Bone marrow (tissue), 2 donors: ENCODE measurements around the gene BCL11A.
A peak's percentile ranks its signal among the peaks of the same experiment; 100 is the strongest.

Source experiments
- DNase-seq, 2 donors: peaks; one replicate each; lab custom pipeline; 2025; lab: John Stamatoyannopoulos, UW

BCL11A gene

GRCh38 chr2:60546756-60547420 lies 6.6 kb downstream of the BCL11A start:
- DNase-seq = no peak

GRCh38 chr2:60544954-60545560 lies 8.4 kb downstream of the BCL11A start:
- DNase-seq = no peak

- no peak for DNase-seq
Measured at GRCh38 chr2:60544062-60544461, 9.4 kb downstream of the BCL11A start.

DNA sequence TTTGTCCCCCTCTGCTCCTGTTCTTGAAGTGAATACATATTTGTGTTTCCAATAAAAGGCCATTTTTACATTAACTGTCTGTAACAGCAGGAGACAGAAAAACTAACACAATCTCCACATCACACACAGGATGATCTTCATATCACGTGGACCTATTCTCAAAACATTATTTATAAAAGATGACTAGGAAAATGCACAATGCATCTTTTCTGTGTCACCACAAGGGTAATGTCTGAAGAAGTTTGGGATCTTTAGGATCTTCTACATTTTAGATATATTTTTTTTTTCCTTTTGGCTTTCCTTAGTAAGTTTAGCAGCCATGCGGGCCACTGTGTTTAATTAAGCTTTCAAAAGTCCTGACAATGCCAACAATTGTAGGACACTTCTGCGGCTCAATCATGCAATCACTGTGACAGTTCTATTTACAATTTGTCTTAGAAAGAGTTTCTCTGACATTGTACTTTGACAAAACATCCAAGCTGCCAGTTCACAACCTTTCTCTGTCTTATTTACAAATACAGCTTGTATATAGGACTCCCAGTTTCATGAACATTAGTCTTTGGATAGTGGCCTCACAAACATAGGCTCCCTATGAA lies 12.3 kb downstream of the BCL11A start:
- DNase-seq = no peak

DNA sequence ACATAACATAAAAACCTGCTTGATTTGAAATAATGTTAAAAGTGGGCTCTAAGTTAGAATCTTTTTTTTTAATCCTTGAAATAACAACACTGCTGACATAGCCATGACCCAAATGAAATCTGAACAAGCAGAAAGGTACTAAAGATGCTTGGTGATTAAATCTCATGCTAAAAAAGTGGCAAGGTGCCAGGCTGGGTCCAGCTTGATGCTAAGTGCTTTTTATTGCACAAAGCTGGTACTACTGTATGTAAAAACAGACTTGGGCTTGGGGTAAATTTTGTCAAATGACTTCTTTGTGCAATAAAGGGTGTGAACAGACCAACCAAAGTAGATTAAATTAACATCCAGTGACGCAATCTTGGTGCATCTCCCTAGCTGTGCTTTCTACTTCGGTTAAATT lies 13.4 kb downstream of the BCL11A start:
- DNase-seq = no peak

- DNase-seq = no peak
Measured at GRCh38 chr2:60539140-60539539, 14.3 kb downstream of the BCL11A start.

GRCh38 chr2:60538101-60538500 lies 15.4 kb downstream of the BCL11A start:
- no peak for DNase-seq

GRCh38 chr2:60536746-60537145 lies 16.7 kb downstream of the BCL11A start:
- DNase-seq = no peak

DNA sequence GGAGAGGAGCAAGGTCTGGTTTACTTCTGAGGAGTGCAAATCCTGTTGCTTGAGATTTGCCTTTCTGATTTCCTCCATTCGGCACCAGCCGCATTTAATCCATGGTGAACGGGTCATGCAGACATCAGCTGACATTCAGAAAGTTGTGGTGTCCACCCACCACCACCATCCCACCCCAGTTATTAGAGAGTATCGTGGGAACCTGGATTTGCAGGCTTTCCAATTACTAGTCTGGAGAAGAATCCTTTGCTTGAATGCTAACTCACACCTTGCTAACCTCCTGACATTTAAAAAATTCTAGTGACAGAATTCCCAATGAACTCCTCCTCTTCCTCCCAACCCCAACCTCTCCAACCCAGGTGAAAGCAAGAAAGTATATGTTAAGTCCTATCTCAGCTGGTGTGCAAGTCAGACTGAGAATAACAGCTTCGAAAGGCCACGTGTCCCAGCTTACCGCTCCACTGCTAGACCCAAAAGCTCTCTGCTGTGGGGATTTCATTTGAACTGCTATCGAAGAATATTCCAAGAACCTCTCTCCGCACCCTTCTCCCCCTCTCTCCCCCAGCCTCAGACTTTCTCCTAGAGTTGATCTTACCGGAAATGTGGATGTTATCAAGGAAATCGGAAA lies 17.7 kb downstream of the BCL11A start:
- no peak for DNase-seq

- no peak for DNase-seq
Measured at GRCh38 chr2:60534892-60535684, 18.4 kb downstream of the BCL11A start.

GRCh38 chr2:60534052-60534685 lies 19.3 kb downstream of the BCL11A start:
- DNase-seq = no peak

GRCh38 chr2:60533101-60534051 lies 20.1 kb downstream of the BCL11A start:
- no peak for DNase-seq

- DNase-seq = no peak
Measured at GRCh38 chr2:60532421-60532820, 21.0 kb downstream of the BCL11A start.

DNA sequence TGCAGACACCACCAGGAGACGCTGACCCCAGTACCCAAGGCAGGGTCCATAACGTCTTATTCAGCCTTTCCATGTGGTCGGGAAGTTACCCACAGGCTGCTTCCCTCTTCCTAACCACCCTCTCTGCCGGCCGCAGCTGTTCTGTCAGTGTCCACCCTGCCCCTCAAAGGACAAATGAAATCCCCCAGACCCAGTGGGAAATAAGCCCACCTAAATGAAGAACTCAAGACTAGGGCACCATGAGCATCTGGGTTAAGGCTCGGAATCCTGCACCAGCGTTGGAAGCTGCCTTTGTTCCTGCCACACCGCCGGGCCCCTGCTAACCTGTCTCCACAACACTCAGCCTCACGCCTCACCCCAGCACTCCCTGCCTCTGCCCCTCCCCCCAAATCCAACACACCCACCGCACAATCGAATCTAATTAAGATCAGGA lies 21.7 kb downstream of the BCL11A start:
- no peak for DNase-seq

- DNase-seq = peak in 1 of 2 donors; percentile 35
Measured at GRCh38 chr2:60530660-60531281, 22.7 kb downstream of the BCL11A start.

GRCh38 chr2:60529785-60530627 lies 23.4 kb downstream of the BCL11A start:
- no peak for DNase-seq

GRCh38 chr2:60529136-60529784 lies 24.2 kb downstream of the BCL11A start:
- DNase-seq = no peak

GRCh38 chr2:60528281-60529020 lies 25.0 kb downstream of the BCL11A start:
- DNase-seq = no peak
